Measurements from ENCODE around the gene RHBDL1. TPM values are rescaled to one million over a fixed set of nuclear protein-coding genes. Genes with fewer than 3 reads are reported as not detected.

RHBDL1 gene
- total RNA-seq (2022) (2.9 and 3.2 TPM in 2 replicates), Bru-seq, nascent RNA (percentile 39 among the genes with signal in this experiment), BruChase-seq, experiment 1, labeled RNA remaining after a 2-hour chase (percentile 50 among the genes with signal in this experiment), BruChase-seq, experiment 2, labeled RNA remaining after a 6-hour chase (percentile 50 among the genes with signal in this experiment)
- long read RNA-seq: 0 reads

DNA sequence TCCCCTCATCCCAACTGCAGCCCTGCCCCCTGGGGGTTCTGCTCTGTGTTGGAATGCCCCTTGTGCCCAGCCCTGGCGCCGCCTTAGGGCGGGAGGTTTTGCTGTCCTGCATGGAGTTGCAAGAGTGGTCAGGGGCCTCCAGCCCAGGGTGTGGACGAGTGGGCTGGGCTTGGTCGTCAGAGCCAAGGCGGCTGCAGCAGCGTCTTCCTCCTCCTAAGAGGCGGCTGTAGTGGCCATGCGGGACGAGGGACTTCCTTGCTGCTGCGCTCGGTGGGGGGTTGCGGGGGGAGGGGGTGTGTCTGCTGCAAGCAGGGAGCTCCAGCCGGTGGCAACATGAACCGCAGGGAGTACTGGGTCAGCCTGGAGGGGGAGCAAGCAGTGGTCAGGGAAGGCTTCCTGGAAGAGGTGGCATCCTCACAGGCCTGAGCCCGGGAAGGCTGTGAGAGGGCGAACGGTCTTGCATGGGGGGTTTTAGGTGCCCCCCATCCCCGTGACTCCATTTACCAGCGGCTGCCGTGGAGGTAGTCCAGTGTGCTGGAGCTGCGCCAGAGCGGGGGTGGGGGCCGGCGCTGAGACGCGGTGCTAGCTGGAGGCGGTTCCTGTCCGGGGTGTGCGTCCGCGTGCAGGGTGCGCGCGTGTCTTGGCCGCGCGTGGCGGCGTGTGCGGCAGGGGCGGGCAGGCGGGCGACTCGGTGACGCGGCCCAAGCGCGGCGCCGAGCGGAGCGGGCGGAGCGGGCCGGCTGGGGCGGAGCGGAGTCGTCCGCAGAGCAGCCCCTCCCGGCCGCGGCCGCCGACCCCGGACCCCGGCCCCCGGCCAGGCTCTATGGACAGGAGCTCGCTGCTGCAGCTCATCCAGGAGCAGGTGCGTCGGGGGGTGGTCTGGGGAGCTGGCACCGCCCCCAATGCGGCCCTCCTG is at the start of gene RHBDL1:
TSS of gene RHBDL1 (plus strand) at position 704 of the 916 bp plus-strand sequence. CDS start at position 824, 120 bp downstream.
- Mint-ChIP-seq H3K4me3 (ENCODE audit: unreplicated experiment) (peak within 1 kb of the TSS; percentile 53), H3K27ac (ENCODE audit: unreplicated experiment) (no peak within 1 kb of the TSS), H3K36me3 (ENCODE audit: insufficient read depth, unreplicated experiment) (peaks cover 30% of the 10 kb centered on the region), H3K27me3 (ENCODE audit: insufficient read depth, unreplicated experiment) (no peaks in the 10 kb centered on the region), H3K4me1 (ENCODE audit: low read depth, unreplicated experiment) (no peaks in the 10 kb centered on the region), H3K9me3 (ENCODE audit: unreplicated experiment) (no peaks in the 10 kb centered on the region)
- H3K27me3 ChIP-seq (replicated peaks; ENCODE audit: control insufficient read depth, insufficient read depth, low read length): no peaks in the 10 kb centered on the region
- peak within 1 kb of the TSS; percentile 26 for H3K4me3 ChIP-seq (ENCODE audit: low read depth, low read length)
- no peaks in the 10 kb centered on the region for H3K9me3 ChIP-seq
- H3K4me1 ChIP-seq: 0 out of 2 replicates have a peak, but pooled peaks cover 7% of the 10 kb centered on the region
- ChIA-PET POLR2A (interaction anchor here (0.6 kb wide), 1 partner anchor 46 kb away, joined by 3 read pairs; no protein-coding TSS in a partner anchor), CTCF (no interaction called here)
- TF ChIP-seq CTCF (IDR thresholded peaks at IDR 0.05; ENCODE audit: insufficient read depth in 1 of 2, low read depth in 1 of 2, low read length in 1 of 2, severe bottlenecking in 1 of 2, unreplicated experiment in 1 of 2): no peak
- no TSS peak for BruUV-seq (replicated peaks)
- no peak for DNase-seq
- H3K36me3 ChIP-seq (ENCODE audit: control insufficient read depth, insufficient read depth, low read length): peaks cover 2% of the 10 kb centered on the region
- intact Hi-C loops (cut with micrococcal nuclease; ENCODE audit: unreplicated experiment): no loop called here

DNA sequence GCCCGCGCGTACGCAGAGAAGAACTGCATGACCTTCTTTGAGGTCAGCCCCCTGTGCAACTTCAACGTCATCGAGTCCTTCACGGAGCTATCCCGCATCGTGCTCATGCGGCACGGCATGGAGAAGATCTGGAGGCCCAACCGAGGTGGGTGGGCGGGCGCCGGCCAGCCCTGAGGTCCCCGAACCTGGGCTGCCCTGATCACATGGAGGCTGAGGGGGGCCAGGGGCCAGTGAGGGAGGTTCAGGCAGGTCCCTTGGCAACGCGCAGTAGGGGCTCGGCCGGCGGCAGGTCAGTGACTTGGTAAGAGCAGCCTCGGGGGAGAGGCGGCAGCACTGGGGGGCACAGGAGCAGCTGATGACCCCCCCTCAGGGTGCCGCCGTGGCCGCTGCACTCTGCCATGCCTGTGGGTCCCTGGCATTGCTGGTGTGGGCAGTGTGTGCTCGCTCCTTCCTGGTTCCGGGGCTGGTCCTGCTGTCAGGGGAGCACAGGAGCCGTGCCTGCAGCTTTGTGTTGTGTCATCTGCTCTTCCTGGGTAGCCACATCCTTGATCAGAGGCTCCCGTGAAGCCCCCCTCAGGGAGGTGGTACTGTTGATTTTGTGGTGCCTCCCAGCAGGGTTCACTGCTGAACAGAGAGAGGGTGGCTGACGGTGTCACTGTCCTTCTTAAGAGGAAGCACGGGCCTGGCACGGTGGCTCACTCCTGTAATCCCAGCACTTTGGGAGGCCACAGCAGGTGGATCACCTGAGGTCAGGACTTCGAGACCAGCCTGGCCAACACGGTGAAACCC is 49.3 kb upstream of the RHBDL1 start:
- POLR2A ChIA-PET: no interaction called here
- H3K36me3 ChIP-seq (ENCODE audit: control insufficient read depth, insufficient read depth, low read length): no peaks in the 10 kb centered on the region
- H3K27me3 Mint-ChIP-seq (ENCODE audit: insufficient read depth, unreplicated experiment): no peaks in the 10 kb centered on the region
- H3K27ac Mint-ChIP-seq (ENCODE audit: unreplicated experiment): no peak overlapping the region
- no peaks in the 10 kb centered on the region for H3K4me1 Mint-ChIP-seq (ENCODE audit: low read depth, unreplicated experiment)
- no peaks in the 10 kb centered on the region for H3K9me3 Mint-ChIP-seq (ENCODE audit: unreplicated experiment)
- intact Hi-C loops (cut with micrococcal nuclease; ENCODE audit: unreplicated experiment): no loop called here
- no peak for TF ChIP-seq CTCF (IDR thresholded peaks at IDR 0.05; ENCODE audit: insufficient read depth in 1 of 2, low read depth in 1 of 2, low read length in 1 of 2, severe bottlenecking in 1 of 2, unreplicated experiment in 1 of 2)
- no peaks in the 10 kb centered on the region for H3K4me1 ChIP-seq
- H3K27me3 ChIP-seq (replicated peaks; ENCODE audit: control insufficient read depth, insufficient read depth, low read length): no peaks in the 10 kb centered on the region
- H3K36me3 Mint-ChIP-seq (ENCODE audit: insufficient read depth, unreplicated experiment): peaks cover 23% of the 10 kb centered on the region
- no peak for DNase-seq
- no peak overlapping the region for H3K4me3 Mint-ChIP-seq (ENCODE audit: unreplicated experiment)
- H3K4me3 ChIP-seq (ENCODE audit: low read depth, low read length): no peak overlapping the region
- no peaks in the 10 kb centered on the region for H3K9me3 ChIP-seq
- BruUV-seq (replicated peaks): no TSS peak
- CTCF ChIA-PET: no interaction called here

DNA sequence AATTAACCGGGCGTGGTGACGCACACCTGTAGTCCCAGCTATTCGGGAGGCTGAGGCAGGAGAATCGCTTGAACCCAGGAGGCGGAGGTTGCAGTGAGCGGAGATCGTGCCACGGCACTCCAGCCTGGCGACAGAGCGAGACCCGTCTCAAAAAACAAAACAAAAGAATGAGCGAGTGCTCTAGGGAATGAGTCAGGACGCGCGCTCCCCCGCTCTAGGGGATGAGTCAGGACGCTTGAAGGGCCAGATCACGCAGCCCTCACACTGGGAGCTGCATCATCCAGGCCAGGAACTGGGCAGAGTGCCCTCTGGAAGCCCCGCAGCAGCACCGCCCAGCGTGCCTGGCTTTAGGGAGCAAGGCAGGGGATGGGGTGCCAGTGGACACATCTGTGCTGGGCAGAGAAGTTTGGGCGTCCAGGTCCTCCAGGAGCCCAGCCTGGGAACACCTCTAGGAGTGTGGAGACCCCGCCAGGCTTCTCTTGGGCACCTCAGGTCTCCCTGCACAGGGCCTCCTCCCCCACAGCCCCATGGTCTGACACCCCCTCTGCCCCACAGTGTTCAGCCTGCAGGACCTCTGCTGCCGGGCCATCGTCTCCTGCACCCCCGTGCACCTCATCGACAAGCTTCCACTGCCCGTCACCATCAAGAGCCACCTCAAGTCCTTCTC is 48.6 kb upstream of the RHBDL1 start:
- Histone ChIP-seq H3K4me1 (no peaks in the 10 kb centered on the region), H3K4me3 (ENCODE audit: low read depth, low read length) (no peak overlapping the region), H3K36me3 (ENCODE audit: control insufficient read depth, insufficient read depth, low read length) (no peaks in the 10 kb centered on the region), H3K27me3 (replicated peaks; ENCODE audit: control insufficient read depth, insufficient read depth, low read length) (no peaks in the 10 kb centered on the region), H3K9me3 (no peaks in the 10 kb centered on the region)
- CTCF ChIA-PET: no interaction called here
- H3K4me3 Mint-ChIP-seq (ENCODE audit: unreplicated experiment): no peak overlapping the region
- no TSS peak for BruUV-seq (replicated peaks)
- no peaks in the 10 kb centered on the region for H3K4me1 Mint-ChIP-seq (ENCODE audit: low read depth, unreplicated experiment)
- TF ChIP-seq CTCF (IDR thresholded peaks at IDR 0.05; ENCODE audit: insufficient read depth in 1 of 2, low read depth in 1 of 2, low read length in 1 of 2, severe bottlenecking in 1 of 2, unreplicated experiment in 1 of 2): no peak
- intact Hi-C loops (cut with micrococcal nuclease; ENCODE audit: unreplicated experiment): no loop called here
- no peak overlapping the region for H3K27ac Mint-ChIP-seq (ENCODE audit: unreplicated experiment)
- H3K36me3 Mint-ChIP-seq (ENCODE audit: insufficient read depth, unreplicated experiment): peaks cover 19% of the 10 kb centered on the region
- H3K9me3 Mint-ChIP-seq (ENCODE audit: unreplicated experiment): no peaks in the 10 kb centered on the region
- POLR2A ChIA-PET: no interaction called here
- no peaks in the 10 kb centered on the region for H3K27me3 Mint-ChIP-seq (ENCODE audit: insufficient read depth, unreplicated experiment)
- no peak for DNase-seq

Data from Caco-2 (cell line).